ENCODE measurements around the gene CDC42BPA.
"Not testable (repeated sequence)": the region's sequence is repeated elsewhere in the genome, so short reads cannot be mapped to it uniquely, and the experiment has no call there.

CDC42BPA gene

GRCh38 chr1:227140376-227140775 is 177.9 kb downstream of the CDC42BPA start:
- Mint-ChIP-seq H3K4me1 (ENCODE audit: low read depth) (no peaks in the 10 kb centered on the region), H3K27me3 (ENCODE audit: low read depth) (peaks cover 4% of the 10 kb centered on the region), H3K27ac (no peak overlapping the region), H3K36me3 (ENCODE audit: low read depth) (no peaks in the 10 kb centered on the region), H3K4me3 (no peak overlapping the region), H3K9me3 (no peaks in the 10 kb centered on the region)

GRCh38 chr1:227136210-227136820 is 182.0 kb downstream of the CDC42BPA start:
- Mint-ChIP-seq H3K36me3 (ENCODE audit: low read depth) (no peaks in the 10 kb centered on the region), H3K27me3 (ENCODE audit: low read depth) (peaks cover 7% of the 10 kb centered on the region), H3K27ac (no peak overlapping the region), H3K4me1 (ENCODE audit: low read depth) (no peaks in the 10 kb centered on the region), H3K4me3 (no peak overlapping the region), H3K9me3 (no peaks in the 10 kb centered on the region)

DNA sequence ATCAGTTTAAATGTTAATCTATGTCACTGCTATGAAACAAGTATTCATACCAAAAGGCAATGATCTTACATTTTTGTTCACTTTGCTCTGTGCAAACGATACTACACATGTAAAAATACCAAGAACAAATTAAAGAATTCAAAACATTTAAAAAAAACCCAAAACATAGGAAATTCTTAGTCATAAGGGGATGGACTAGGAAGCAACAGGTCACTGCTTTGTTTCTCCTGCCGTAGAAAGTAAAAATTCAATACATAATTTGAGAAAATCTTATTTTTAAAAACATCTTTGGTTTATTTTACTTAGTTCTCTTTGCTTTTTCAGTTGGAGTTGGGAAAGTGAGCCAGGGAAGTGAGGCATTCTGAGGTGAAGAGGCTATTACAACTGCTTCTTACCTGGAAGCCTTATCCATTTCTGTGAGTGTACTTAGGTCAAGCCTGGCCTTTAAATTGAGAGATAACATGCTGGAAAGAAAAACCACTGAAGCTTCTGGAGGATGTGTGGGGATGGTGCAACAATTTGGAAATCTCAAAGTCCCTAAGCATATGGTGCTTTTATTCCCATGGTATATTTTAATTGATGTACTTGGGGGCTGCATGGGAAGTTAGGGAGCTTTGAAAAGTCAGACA is 183.5 kb downstream of the CDC42BPA start:
- H3K4me1 Mint-ChIP-seq (ENCODE audit: low read depth): no peaks in the 10 kb centered on the region
- H3K27ac Mint-ChIP-seq: no peak overlapping the region

DNA sequence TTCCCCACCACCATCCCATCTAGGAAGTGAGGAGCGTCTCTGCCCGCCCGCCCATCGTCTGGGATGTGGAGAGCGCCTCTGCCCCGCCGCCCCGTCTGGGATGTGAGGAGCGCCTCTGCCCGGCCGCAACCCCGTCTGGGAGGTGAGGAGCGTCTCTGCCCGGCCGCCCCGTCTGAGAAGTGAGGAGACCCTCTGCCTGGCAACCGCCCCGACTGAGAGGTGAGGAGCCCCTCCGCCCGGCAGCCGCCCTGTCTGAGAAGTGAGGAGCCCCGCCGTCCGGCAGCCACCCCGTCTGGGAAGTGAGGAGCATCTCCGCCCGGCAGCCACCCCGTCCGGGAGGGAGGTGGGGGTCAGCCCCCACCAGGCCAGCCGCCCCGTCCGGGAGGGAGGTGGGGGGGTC is 185.6 kb downstream of the CDC42BPA start:
- H3K36me3 Mint-ChIP-seq (ENCODE audit: low read depth); H3K4me1 Mint-ChIP-seq (ENCODE audit: low read depth): not testable (repeated sequence)

More for the DNA sequence above, 183.5 kb downstream of the CDC42BPA start:
- peaks cover 7% of the 10 kb centered on the region for H3K27me3 Mint-ChIP-seq (ENCODE audit: low read depth)
- H3K9me3 Mint-ChIP-seq: no peaks in the 10 kb centered on the region
- H3K36me3 Mint-ChIP-seq (ENCODE audit: low read depth): no peaks in the 10 kb centered on the region
- H3K4me3 Mint-ChIP-seq: no peak overlapping the region

GRCh38 chr1:227131193-227131592 is 187.1 kb downstream of the CDC42BPA start:
- H3K27ac Mint-ChIP-seq: no peak overlapping the region
- peaks cover 7% of the 10 kb centered on the region for H3K27me3 Mint-ChIP-seq (ENCODE audit: low read depth)
- no peaks in the 10 kb centered on the region for H3K36me3 Mint-ChIP-seq (ENCODE audit: low read depth)
- no peaks in the 10 kb centered on the region for H3K4me1 Mint-ChIP-seq (ENCODE audit: low read depth)
- H3K9me3 Mint-ChIP-seq: no peaks in the 10 kb centered on the region
- H3K4me3 Mint-ChIP-seq: no peak overlapping the region

More for the DNA sequence above, 185.6 kb downstream of the CDC42BPA start:
- H3K4me3 Mint-ChIP-seq; H3K9me3 Mint-ChIP-seq; H3K27ac Mint-ChIP-seq; H3K27me3 Mint-ChIP-seq (ENCODE audit: low read depth): not testable (repeated sequence)

DNA sequence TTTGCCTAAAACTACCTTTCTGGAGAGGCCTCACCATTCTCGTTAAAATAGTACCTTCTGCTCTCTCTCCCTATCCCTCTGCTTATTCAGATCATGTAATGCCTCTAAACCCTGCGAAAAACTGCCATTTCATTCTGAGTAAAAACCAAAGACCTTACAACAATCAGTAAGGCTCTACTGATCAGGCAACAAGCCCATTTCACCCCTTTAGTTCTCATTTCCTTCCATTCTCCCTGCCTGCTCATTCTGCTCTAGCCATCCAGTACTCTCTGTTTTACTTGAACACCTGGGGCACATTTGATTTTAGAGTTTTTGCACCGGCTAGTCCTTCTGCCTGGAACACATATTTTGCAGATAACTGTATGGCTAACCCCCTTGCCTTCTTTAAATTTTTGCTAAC is 190.4 kb downstream of the CDC42BPA start:
- H3K4me1 Mint-ChIP-seq (ENCODE audit: low read depth): no peaks in the 10 kb centered on the region
- no peak overlapping the region for H3K4me3 Mint-ChIP-seq
- H3K27me3 Mint-ChIP-seq (ENCODE audit: low read depth): no peaks in the 10 kb centered on the region
- no peak overlapping the region for H3K27ac Mint-ChIP-seq
- no peaks in the 10 kb centered on the region for H3K36me3 Mint-ChIP-seq (ENCODE audit: low read depth)
- H3K9me3 Mint-ChIP-seq: no peaks in the 10 kb centered on the region

DNA sequence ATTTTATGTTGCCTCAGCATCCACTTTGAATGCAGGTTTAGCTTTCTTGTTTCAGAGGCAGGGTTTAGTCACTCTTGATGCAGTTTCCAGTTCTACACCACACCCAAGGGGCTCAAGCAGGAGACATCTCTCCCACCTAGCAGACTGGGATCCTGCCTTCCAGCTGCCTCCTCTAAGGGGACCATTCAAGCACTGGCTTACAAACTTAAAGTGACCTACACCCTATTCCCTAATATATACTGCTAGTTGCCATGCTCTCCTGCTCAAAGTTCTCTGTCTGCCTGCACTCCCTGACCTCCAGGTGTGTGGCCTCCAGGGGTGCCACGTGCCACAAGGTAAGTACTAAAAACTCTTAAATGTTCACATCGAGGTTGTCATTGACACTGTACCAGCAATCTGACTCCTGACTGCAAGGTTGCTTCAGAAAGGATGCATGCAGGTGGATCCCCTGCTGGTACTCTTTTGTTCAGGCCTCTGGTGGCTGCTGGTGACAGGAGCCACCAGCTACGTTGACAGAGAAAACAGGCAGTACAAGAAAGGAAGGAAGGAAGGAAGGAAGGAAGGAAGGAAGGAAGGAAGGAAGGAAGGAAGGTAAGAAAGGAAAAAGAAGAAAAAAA is 192.3 kb downstream of the CDC42BPA start:
- Mint-ChIP-seq H3K36me3 (ENCODE audit: low read depth) (no peaks in the 10 kb centered on the region), H3K27me3 (ENCODE audit: low read depth) (no peaks in the 10 kb centered on the region), H3K9me3 (no peaks in the 10 kb centered on the region), H3K27ac (no peak overlapping the region), H3K4me1 (ENCODE audit: low read depth) (no peaks in the 10 kb centered on the region), H3K4me3 (no peak overlapping the region)

DNA sequence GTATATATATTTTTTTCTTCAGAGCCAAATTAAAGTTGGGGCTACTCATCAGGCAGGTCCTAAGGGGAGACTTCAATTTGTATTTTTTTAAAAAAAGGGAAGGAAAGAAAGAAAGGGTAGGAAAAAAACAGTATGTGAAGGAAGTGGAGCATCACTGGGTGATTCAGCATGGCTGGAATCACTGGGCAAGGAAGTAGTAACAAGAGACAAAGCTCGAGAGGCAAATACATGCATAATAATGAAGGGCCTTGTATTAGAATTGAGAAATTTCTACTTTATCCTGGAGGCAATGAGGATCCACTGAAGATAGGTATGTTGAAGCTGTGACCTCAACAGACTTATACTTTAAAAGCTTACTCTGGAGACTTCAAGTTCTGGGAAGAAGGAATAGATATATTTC is 193.8 kb downstream of the CDC42BPA start:
- no peaks in the 10 kb centered on the region for H3K9me3 Mint-ChIP-seq
- no peaks in the 10 kb centered on the region for H3K4me1 Mint-ChIP-seq (ENCODE audit: low read depth)
- no peak overlapping the region for H3K4me3 Mint-ChIP-seq
- peaks cover 8% of the 10 kb centered on the region for H3K27me3 Mint-ChIP-seq (ENCODE audit: low read depth)
- no peak overlapping the region for H3K27ac Mint-ChIP-seq
- H3K36me3 Mint-ChIP-seq (ENCODE audit: low read depth): no peaks in the 10 kb centered on the region

DNA sequence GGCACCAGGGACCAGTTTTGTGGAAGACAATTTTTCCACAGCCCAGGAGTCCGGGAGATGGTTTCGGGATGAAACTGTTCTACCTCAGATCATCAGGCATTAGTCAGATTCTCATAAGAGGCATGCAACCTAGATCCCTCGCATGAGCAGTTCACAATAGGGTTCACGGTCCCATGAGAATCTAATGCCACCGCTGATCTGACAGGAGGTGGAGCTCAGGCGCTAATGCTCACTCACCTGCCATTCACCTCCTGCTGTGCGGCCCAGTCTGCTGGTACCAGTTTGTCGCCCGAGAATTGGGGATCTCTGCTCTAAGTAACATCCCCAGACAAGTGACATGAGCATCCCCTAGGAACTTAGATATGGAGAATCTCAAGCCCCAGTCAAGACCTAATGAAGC is 197.5 kb downstream of the CDC42BPA start:
- H3K4me3 Mint-ChIP-seq: no peak overlapping the region
- H3K27ac Mint-ChIP-seq: no peak overlapping the region
- H3K4me1 Mint-ChIP-seq (ENCODE audit: low read depth): no peaks in the 10 kb centered on the region
- no peaks in the 10 kb centered on the region for H3K36me3 Mint-ChIP-seq (ENCODE audit: low read depth)
- H3K9me3 Mint-ChIP-seq: no peaks in the 10 kb centered on the region
- peaks cover 18% of the 10 kb centered on the region for H3K27me3 Mint-ChIP-seq (ENCODE audit: low read depth)

DNA sequence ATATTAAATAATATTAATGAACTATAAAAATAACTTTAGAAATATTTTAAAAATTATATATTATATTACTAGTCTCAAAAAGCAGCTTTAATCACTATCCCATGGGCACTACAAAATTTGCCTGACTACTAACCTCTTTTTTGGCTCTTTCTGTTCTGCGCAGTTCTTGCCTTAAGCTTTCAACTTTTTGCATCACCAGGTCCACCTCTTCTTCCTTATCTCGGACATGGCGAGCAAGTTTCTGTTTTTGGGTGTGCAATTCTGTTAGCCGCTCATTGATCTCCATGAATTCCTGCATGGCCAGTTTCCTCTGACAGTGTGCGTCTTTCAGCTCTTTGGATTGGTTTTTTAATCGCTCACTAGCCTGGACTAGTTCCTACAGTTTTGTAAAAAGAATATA is 205.8 kb downstream of the CDC42BPA start:
- Mint-ChIP-seq H3K27me3 (ENCODE audit: low read depth) (peaks cover 31% of the 10 kb centered on the region), H3K9me3 (no peaks in the 10 kb centered on the region), H3K4me1 (ENCODE audit: low read depth) (no peaks in the 10 kb centered on the region), H3K27ac (no peak overlapping the region), H3K36me3 (ENCODE audit: low read depth) (no peaks in the 10 kb centered on the region), H3K4me3 (no peak overlapping the region)

DNA sequence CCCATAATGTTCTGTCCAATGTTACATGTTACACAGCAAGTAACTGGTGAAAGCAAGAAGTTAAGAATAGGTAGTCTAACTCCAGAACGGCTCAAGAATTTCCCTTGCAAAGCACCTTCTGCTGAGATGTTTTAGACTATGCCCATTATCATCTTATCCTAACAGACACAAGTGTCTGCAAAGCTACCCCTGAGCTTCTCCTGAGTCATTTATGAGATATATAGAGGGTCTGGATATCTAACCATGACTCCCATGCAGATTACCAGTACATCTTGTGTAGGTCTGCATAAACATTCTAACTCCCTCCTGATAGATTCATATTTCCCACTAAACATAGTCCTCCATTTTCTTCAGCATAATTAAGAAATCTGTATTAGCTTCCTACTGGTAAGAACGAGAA is 206.5 kb downstream of the CDC42BPA start:
- Mint-ChIP-seq H3K9me3 (no peaks in the 10 kb centered on the region), H3K27ac (no peak overlapping the region), H3K4me1 (ENCODE audit: low read depth) (no peaks in the 10 kb centered on the region), H3K4me3 (no peak overlapping the region), H3K36me3 (ENCODE audit: low read depth) (no peaks in the 10 kb centered on the region), H3K27me3 (ENCODE audit: low read depth) (peaks cover 31% of the 10 kb centered on the region)

- not testable (repeated sequence) for H3K4me1 Mint-ChIP-seq (ENCODE audit: low read depth); H3K27me3 Mint-ChIP-seq (ENCODE audit: low read depth); H3K4me3 Mint-ChIP-seq; H3K36me3 Mint-ChIP-seq (ENCODE audit: low read depth); H3K9me3 Mint-ChIP-seq; H3K27ac Mint-ChIP-seq
Observed at GRCh38 chr1:227105291-227105690, 213.0 kb downstream of the CDC42BPA start.

DNA sequence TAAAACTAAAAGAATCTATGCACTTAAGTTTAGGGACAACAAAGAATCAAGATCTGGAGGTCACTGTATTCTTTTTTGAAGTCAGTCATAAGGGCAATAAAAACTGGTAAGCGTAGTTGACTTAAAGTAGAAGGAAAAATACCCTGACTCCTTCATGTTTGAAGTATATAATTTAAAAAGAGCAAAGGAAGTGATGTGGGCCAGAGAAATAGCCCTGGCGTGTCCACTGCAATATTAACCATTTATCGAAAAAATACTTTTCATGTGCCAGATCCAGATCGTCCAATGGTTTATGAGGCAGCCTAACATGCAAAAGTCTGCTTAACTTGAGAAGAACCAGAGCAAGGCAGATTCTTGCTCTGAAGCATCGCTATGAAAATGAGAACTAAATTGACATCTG is 216.2 kb downstream of the CDC42BPA start:
- Mint-ChIP-seq H3K27ac (no peak overlapping the region), H3K9me3 (no peaks in the 10 kb centered on the region), H3K27me3 (ENCODE audit: low read depth) (peaks cover 8% of the 10 kb centered on the region), H3K4me1 (ENCODE audit: low read depth) (no peaks in the 10 kb centered on the region), H3K4me3 (no peak overlapping the region), H3K36me3 (ENCODE audit: low read depth) (no peaks in the 10 kb centered on the region)

- H3K4me1 Mint-ChIP-seq (ENCODE audit: low read depth): no peaks in the 10 kb centered on the region
- H3K4me3 Mint-ChIP-seq: no peak overlapping the region
- H3K36me3 Mint-ChIP-seq (ENCODE audit: low read depth): no peaks in the 10 kb centered on the region
- no peaks in the 10 kb centered on the region for H3K27me3 Mint-ChIP-seq (ENCODE audit: low read depth)
- H3K27ac Mint-ChIP-seq: no peak overlapping the region
- no peaks in the 10 kb centered on the region for H3K9me3 Mint-ChIP-seq
Observed at GRCh38 chr1:227094249-227094966, 223.9 kb downstream of the CDC42BPA start.

DNA sequence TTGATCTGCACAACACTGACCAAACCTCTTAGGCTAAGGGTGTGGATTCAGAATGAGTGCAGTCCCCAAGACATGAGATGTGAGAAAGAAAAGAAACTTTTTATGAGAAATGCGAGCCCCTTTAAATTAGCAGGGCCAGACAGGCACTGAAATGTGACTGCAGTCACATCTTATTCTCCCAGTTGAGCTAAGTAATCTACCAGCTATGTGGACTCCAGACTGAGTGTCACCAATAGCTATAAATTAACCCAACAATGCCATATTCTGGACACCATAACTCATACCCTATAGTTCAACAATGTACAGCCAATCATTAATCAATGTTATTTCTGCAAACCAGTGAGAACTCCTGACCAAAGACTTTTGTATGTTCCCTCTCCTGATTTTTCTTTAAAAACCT is 225.0 kb downstream of the CDC42BPA start:
- H3K4me1 Mint-ChIP-seq (ENCODE audit: low read depth): no peaks in the 10 kb centered on the region
- no peaks in the 10 kb centered on the region for H3K9me3 Mint-ChIP-seq
- no peaks in the 10 kb centered on the region for H3K36me3 Mint-ChIP-seq (ENCODE audit: low read depth)
- H3K4me3 Mint-ChIP-seq: no peak overlapping the region
- H3K27me3 Mint-ChIP-seq (ENCODE audit: low read depth): no peaks in the 10 kb centered on the region
- H3K27ac Mint-ChIP-seq: no peak overlapping the region
